DND-41 (cell line): Measurements from ENCODE around the gene TRIM46.
"Not testable (repeated sequence)": the region's sequence is repeated elsewhere in the genome, so short reads cannot be mapped to it uniquely, and the experiment has no call there.

Experiments
- ATAC-seq: fragments of 200-7000 bp; cut with Tn5 transposase; 3 replicates; pipeline ENCODE4 v1.9.1; 2021; ENCODE audit warnings: low read depth; ENCODE audit not compliant: insufficient read depth
- DNase-seq: peaks from one replicate; pipeline ENCODE4 v3.0.0-alpha.2; 2020
- H2AFZ ChIP-seq: 2 replicates; pipeline ENCODE4 v1.6.0; 2012; ENCODE audit warnings: low read depth, low read length
- H3K27ac ChIP-seq: 2 replicates; pipeline ENCODE4 v1.5.1; 2012; ENCODE audit warnings: low read length, inconsistent platforms
- H3K27me3 ChIP-seq: fragments of 200-600 bp; sonication (generic); 2 replicates; pipeline ENCODE4 v1.6.0; 2012; ENCODE audit warnings: low read length, mild to moderate bottlenecking, inconsistent platforms; ENCODE audit not compliant: insufficient read depth, poor library complexity
- H3K36me3 ChIP-seq: 2 replicates; pipeline ENCODE4 v1.5.1; 2012; ENCODE audit warnings: low read length, inconsistent platforms; ENCODE audit not compliant: insufficient read depth
- H3K4me1 ChIP-seq: 2 replicates; pipeline ENCODE4 v1.5.1; 2012; ENCODE audit warnings: mild to moderate bottlenecking, low read length; ENCODE audit not compliant: insufficient read depth
- H3K4me2 ChIP-seq: 2 replicates; pipeline ENCODE4 v1.6.0; 2012; ENCODE audit warnings: mild to moderate bottlenecking, moderate library complexity, low read length, inconsistent platforms; ENCODE audit not compliant: insufficient read depth
- H3K4me3 ChIP-seq, 2 experiments: fragments of 200-600 bp in 1 of 2; shearing (Covaris generic) in 1 of 2; 2 replicates each; pipeline ENCODE4 v1.5.1; 2012 to 2016; ENCODE audit warnings: inconsistent platforms in 2 of 2, low read length in 2 of 2, mild to moderate bottlenecking in 2 of 2, low read depth in 1 of 2, moderate library complexity in 1 of 2
- H3K79me2 ChIP-seq: 2 replicates; pipeline ENCODE4 v1.6.0; 2012; ENCODE audit warnings: low read length, inconsistent platforms; ENCODE audit not compliant: insufficient read depth
- H3K9ac ChIP-seq: 2 replicates; pipeline ENCODE4 v1.6.0; 2012; ENCODE audit warnings: low read depth, mild to moderate bottlenecking, inconsistent platforms, low read length, moderate library complexity
- H3K9me3 ChIP-seq: 2 replicates; pipeline ENCODE4 v1.5.1; 2012; ENCODE audit warnings: low read length, moderate library complexity, mild to moderate bottlenecking, inconsistent platforms; ENCODE audit not compliant: insufficient read depth, severe bottlenecking
- H4K20me1 ChIP-seq: 2 replicates; pipeline ENCODE4 v1.6.0; 2012; ENCODE audit warnings: low read length; ENCODE audit not compliant: insufficient read depth
- EZH2 ChIP-seq: IDR thresholded peaks from 3 replicates; pipeline ENCODE4 v1.6.1; 2012; ENCODE audit warnings: borderline replicate concordance, low read depth, mild to moderate bottlenecking, moderate library complexity, low read length, inconsistent platforms; ENCODE audit not compliant: severe bottlenecking
- TF ChIP-seq, protein P1 (sequence below): IDR thresholded peaks from 2 replicates; pipeline ENCODE4 v1.5.1; 2012; ENCODE audit warnings: borderline replicate concordance, low read length, moderate library complexity, mild to moderate bottlenecking; ENCODE audit not compliant: poor library complexity, severe bottlenecking; ENCODE audit errors: extremely low read depth

TRIM46 gene

DNA sequence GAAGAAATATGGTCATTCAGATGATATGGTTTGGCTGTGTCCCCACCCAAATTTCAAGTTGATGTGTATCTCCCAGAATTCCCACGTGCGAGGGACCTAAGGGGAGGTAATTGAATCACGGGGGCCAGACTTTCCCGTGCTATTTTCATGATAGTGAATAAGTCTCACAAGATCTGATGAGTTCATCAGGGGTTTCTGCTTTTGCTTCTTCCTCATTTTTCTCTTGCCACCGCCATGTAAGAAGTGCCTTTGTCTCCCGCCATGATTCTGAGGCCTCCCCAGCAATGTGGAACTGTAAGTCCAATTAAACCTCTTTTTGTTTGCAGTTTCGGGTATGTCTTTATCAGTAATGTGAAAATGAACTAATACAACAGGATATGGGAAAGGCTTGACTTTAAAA lies 31.9 kb upstream of the TRIM46 start:
- Histone ChIP-seq H4K20me1 (peaks cover 11% of the 10 kb centered on the region; the same call in 1 of the 2 replicates), H3K36me3 (peaks cover 19% of the 10 kb centered on the region), H3K79me2 (peaks cover 30% of the 10 kb centered on the region), H3K27ac (no peak overlapping the region), H3K9me3 (no peaks in the 10 kb centered on the region), H3K4me1 (peaks cover 37% of the 10 kb centered on the region), H2AFZ (no peak overlapping the region), H3K9ac (no peak overlapping the region), H3K4me2 (no peak overlapping the region), H3K4me3 (no peak overlapping the region), H3K27me3 (peaks cover 4% of the 10 kb centered on the region)
- DNase-seq (no peak), ATAC-seq (no peak)
- TF ChIP-seq, protein P1, sequence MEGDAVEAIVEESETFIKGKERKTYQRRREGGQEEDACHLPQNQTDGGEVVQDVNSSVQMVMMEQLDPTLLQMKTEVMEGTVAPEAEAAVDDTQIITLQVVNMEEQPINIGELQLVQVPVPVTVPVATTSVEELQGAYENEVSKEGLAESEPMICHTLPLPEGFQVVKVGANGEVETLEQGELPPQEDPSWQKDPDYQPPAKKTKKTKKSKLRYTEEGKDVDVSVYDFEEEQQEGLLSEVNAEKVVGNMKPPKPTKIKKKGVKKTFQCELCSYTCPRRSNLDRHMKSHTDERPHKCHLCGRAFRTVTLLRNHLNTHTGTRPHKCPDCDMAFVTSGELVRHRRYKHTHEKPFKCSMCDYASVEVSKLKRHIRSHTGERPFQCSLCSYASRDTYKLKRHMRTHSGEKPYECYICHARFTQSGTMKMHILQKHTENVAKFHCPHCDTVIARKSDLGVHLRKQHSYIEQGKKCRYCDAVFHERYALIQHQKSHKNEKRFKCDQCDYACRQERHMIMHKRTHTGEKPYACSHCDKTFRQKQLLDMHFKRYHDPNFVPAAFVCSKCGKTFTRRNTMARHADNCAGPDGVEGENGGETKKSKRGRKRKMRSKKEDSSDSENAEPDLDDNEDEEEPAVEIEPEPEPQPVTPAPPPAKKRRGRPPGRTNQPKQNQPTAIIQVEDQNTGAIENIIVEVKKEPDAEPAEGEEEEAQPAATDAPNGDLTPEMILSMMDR, result no peak
- no peak for TF ChIP-seq EZH2

DNA sequence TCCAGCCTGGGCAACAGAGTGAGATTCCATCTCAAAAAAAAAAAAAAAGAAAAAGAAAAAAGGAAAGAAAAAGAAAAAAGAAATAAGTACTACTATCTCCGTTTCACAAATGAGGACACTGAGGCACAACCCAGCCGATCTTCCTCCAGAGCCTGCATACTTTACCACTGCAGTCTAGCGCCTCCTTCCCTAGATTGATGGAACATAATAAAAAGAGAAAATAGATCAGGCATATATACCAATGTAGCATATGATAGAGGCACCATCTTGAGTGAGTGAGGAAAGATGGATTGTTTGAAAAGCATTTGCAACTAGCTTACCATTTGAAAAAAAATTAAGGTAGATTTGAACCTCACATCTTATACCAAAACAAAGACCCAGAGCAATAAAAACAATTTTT lies 28.2 kb upstream of the TRIM46 start:
- ATAC-seq, result no peak
- Histone ChIP-seq H3K27me3 (peaks cover 4% of the 10 kb centered on the region), H3K9me3 (no peaks in the 10 kb centered on the region), H2AFZ (no peak overlapping the region), H3K9ac (no peak overlapping the region), H3K27ac (no peak overlapping the region), H3K79me2 (no peaks in the 10 kb centered on the region), H3K4me3 (no peak overlapping the region), H4K20me1 (no peaks in the 10 kb centered on the region), H3K36me3 (no peaks in the 10 kb centered on the region), H3K4me1 (peaks cover 6% of the 10 kb centered on the region), H3K4me2 (no peak overlapping the region)
- no peak for DNase-seq
- TF ChIP-seq, protein P1, result peak; percentile 21
- no peak for TF ChIP-seq EZH2

DNA sequence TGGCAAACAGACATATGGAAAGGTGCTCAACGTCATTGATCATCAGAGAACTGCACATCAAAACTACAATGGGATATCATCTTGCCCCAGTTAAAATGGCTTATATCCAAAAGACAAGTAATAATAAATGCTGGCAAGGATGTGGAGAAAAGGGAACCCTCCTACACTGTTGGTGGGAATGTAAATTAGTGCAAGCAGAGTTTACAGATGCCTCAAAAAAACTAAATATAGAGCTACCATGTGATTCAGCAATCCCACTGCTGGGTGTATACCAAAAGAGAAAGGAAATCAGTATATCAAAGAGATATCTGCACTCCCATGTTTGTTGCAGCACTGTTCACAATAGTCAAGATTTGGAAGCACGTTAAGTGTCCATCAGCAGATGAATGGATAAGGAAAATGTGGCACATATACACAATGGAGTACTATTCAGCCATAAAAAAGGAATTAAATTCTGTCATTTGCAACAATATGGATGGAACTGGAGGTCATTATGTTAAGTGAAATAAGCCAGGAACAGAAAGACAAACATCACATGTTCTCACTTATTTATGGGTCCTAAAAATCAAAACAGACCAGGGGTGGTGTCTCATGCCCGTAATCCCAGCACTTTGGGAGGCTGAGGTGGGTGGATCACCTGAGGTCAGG lies 17.5 kb upstream of the TRIM46 start:
- not testable (repeated sequence) for H3K4me2 ChIP-seq, H3K9ac ChIP-seq, H3K36me3 ChIP-seq, H2AFZ ChIP-seq, H3K9me3 ChIP-seq, H3K4me3 ChIP-seq, H3K4me1 ChIP-seq, DNase-seq, H4K20me1 ChIP-seq, H3K27me3 ChIP-seq, H3K79me2 ChIP-seq, ATAC-seq, H3K27ac ChIP-seq

DNA sequence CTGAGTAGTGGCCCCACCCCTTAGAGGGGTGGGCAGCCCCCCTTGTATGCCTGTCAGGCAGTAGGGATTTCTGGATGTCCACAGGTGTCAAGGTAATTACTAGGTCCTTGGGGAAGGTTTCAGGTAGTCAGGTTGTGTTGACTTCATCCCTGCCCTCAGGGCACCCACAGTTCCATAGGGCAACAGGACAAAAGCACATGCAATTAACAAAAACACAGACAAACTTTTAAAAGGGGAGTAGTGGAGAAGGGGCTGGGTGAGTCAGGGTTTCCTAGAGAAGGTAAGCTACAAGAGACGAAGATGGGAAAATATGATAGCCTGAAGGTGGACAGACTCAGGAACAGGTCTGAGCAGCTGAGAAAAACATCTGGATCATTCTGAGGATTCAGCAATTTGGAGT lies 14.7 kb upstream of the TRIM46 start:
- no peaks in the 10 kb centered on the region for H3K79me2 ChIP-seq
- no peak for TF ChIP-seq EZH2
- TF ChIP-seq, protein P1, result no peak
- H3K4me2 ChIP-seq, result no peak overlapping the region
- no peak overlapping the region for H3K9ac ChIP-seq
- H3K27ac ChIP-seq, result no peak overlapping the region
- no peak overlapping the region for H2AFZ ChIP-seq
- H3K36me3 ChIP-seq, result no peaks in the 10 kb centered on the region
- H3K4me1 ChIP-seq, result no peaks in the 10 kb centered on the region
- peaks cover 3% of the 10 kb centered on the region for H3K27me3 ChIP-seq
- no peaks in the 10 kb centered on the region for H4K20me1 ChIP-seq
- no peaks in the 10 kb centered on the region for H3K9me3 ChIP-seq
- H3K4me3 ChIP-seq, result no peak overlapping the region
- ATAC-seq (no peak), DNase-seq (no peak)
